Activated CD8-positive, alpha-beta memory T cell treated with anti-CD3 and anti-CD28 coated beads, Interleukin-2, amount 50 U/mL, for 1 hour (primary cell): Measurements from ENCODE around the gene AGMO.

Experiments
- DNase-seq: peaks from one replicate; pipeline ENCODE4 v3.0.0-alpha.2; 2020; ENCODE audit errors: extremely low read depth

The AGMO gene

DNA sequence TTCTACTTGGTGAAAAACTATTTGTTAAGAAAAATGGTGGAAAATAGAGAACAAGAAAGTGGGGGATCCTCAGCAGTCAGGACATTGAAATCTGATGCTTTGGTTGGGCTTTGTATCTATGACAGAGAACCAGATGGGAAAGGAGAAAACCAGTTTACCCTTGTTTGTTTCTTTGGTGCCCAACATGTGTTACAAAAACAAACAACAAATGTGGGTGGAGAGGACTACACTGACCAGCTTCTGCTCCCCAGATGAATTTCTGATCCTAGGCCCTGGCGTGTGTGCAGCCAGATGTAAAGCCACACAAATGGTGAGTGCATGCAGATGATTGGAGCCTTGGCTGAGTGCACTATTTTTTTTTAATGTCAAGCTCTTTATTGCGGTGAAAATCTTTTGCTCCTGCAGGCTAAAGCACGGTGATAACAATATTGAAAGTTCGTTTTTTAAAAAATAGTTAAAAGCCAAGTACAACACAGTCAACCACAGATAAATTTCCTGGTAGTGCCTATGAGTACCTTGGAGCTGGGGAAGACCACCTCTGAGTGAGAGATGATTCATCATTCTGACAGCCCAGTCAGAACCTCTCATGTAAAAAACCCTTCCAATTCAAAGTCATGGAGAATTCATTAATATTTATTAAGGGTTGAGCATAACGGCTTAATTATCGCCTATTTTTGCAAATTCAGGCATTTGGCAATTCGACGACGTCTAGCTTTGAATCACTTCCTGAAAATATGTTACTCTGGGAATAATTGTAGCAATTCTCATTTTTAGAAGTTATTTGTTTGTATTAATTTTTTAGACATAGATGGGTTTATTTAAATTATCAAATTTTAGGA, 163.7 kb downstream of the AGMO start:
- no peak for DNase-seq

DNA sequence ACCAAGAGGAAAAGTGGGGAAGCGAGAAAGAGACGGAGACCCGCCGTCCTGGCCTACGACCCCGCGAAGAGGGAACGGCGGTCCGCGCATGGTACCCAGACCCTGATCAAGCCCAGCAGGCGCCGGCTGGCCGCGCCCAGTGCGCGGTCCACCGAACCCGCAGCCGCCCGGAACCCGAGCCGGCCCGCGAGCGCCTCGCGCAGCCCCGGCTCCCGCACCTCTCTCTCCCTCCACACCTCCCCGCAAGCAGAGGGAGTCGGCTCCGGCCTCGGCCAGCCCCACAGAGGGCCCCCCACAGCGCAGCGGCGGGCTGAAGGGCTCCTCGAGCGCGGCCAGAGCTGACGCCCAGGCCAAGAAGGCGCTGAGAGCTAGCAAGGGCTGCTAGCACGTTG, 164.7 kb downstream of the AGMO start:
- no peak for DNase-seq

- no peak for DNase-seq
Measured at GRCh38 chr7:15396210-15397158, 165.3 kb downstream of the AGMO start.

DNA sequence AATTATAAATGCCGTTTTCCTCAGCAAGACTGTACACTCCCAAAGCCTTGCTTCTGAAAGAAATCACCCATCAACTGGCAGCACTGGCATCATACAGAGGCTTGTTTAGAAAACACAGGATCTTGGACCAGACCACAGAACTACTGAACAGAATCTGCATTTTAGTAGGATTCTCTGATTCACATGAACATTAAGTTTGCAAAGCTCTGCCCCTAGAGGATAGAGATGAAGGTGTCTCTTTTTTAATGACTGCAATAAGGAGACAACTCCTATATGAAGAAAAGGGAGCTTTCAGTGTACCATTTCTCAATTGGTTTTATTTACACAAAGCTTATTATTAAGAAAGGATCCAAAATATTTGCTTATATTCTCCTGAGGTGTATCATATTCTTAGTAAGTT, 172.7 kb downstream of the AGMO start:
- DNase-seq: no peak

GRCh38 chr7:15378494-15379145, 183.2 kb downstream of the AGMO start:
- no peak for DNase-seq

GRCh38 chr7:15376600-15376999, 185.2 kb downstream of the AGMO start:
- no peak for DNase-seq

- DNase-seq: no peak
Measured at GRCh38 chr7:15370441-15370840, 191.4 kb downstream of the AGMO start.

DNA sequence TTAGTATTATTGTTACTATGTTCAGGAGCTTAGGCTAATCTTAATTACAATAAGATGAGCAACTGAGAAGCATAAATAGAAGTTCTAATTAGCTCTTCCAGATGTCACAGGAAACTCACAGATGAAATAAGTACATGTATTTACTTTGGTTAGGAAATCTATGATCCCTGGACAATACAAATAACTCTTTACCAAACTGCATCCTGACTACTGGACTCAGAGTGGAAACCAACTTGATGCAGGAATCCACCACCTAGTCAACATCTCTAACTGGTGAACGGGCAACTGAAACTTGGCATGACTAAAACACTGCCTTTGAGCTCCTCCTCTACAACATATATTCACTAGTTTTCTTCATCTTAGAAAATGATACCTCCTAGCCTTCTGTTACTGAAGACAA, 193.2 kb downstream of the AGMO start:
- DNase-seq: no peak

- DNase-seq: no peak
Measured at GRCh38 chr7:15367897-15368296, 193.9 kb downstream of the AGMO start.

DNA sequence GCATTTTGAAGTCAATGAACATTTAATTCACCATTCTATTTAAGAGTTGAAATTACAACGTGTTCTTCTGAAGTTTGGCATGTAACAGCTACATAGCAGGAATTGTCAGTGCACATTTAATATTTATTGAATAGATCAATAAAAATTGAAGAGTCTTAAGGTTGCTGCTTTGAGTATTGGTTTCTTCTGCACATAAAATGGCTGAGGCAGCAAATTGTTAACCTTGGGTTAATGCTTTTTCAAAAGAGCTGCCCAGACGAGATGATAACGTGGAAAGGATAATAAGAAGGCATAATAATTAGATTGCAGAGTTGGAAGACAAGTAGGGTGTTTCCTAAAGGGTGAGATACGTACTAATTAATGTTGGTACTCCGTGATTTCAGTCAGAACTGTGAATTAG, 203.7 kb downstream of the AGMO start:
- no peak for DNase-seq

GRCh38 chr7:15352421-15353206, 209.2 kb downstream of the AGMO start:
- no peak for DNase-seq

- DNase-seq: no peak
Measured at GRCh38 chr7:15345216-15345615, 216.6 kb downstream of the AGMO start.

GRCh38 chr7:15341817-15342216, 220.0 kb downstream of the AGMO start:
- no peak for DNase-seq

DNA sequence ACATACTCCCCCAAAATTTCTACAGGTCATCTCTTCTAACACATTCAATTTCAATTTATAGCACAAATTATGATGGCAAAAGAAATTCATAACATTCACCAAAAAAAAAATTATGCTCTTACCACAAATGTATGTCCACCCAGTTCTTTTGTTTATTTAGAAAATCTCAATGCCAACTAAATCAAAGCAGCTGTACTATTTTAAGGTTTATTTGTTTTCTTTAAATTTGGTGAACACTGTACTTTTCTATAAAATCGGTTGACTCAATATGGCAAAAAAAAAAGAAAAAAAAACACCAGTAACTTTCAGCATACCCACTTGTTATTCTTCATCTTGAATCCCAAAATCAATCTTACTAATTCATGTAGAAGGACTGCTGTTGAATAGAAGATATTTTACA, 225.7 kb downstream of the AGMO start:
- DNase-seq: no peak

- DNase-seq: no peak
Measured at GRCh38 chr7:15335390-15335789, 226.4 kb downstream of the AGMO start.

DNA sequence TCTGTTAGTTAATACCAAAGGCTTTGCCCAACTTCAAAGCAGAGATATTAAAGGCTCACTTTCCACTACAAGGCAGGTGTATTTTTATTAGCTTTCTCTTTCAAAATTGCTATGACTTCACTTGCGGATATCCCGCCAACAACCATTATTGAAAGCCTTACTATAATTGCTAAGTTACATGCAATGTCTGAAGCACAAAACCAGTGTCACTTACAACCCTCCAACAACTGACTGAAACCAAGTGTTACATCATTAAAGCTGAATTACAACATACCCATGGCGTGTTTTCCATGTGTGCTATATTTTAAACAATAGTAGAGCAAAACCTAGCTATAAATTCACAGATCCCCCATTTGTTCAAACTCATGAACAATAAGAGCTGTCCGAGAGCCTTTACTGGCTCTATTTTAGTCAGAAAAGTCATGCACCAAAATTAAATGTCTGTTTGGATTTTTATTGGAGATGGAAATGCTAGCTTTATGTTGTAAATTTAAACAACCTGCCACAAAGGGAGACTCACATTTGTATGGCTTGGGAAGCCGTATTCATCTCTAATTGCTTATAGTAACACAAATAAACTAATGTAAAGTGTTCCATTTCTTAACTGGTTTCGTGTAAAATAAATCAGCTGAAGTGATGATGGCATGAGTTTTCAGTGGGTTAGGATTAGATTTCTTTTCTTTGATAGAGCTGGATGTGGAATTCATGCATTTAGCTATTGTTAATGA, 227.1 kb downstream of the AGMO start:
- no peak for DNase-seq

GRCh38 chr7:15332956-15333355, 228.9 kb downstream of the AGMO start:
- DNase-seq: no peak

GRCh38 chr7:15330943-15331342, 230.9 kb downstream of the AGMO start:
- DNase-seq: no peak

DNA sequence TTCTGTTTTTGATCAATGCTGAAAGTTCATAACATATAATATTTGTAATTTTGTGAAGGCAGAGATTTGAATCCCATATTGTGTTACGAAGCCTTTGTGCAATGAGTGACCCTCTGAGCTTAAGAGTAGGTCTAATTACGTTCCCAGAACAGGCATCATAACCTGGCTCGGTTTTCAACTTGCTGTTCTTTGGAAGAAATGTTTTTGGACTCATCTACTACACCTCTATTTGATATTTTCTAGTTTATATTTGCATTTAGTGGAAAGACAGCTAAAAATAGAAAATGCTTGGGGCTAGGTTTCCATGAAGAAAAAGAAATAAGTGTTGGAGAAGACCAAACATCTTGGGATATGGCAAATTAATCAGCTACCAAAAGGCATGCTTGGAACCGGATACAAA, 234.8 kb downstream of the AGMO start:
- DNase-seq: no peak

DNA sequence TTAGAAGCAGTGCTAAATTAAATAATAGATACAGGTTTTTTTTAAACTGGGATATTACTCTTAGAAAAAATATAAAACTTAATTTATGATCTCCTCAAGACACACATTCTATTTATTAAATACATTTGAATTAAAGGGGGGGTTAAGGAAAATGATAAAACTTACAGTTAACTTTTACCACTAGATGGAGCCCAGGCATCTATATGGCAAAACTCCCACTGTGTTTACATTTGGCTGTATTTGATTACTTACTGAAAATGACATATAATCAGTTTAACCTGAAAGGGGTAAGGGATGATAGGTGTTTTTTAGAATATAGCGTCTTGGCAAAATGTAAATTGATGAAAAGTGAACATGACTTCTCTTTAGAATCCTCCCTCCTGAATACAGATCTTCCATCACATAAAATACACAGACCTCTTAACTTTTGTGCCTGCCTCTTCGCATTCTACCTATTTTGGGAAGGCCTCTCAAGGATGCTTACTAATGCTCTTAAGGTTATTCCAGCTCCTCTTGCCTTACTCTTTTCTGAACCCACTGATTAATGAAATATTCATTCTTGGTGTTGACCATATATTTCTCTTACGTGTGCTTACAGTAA, 235.7 kb downstream of the AGMO start:
- DNase-seq: no peak
